ENCODE results near the gene TMEM181.

DNA sequence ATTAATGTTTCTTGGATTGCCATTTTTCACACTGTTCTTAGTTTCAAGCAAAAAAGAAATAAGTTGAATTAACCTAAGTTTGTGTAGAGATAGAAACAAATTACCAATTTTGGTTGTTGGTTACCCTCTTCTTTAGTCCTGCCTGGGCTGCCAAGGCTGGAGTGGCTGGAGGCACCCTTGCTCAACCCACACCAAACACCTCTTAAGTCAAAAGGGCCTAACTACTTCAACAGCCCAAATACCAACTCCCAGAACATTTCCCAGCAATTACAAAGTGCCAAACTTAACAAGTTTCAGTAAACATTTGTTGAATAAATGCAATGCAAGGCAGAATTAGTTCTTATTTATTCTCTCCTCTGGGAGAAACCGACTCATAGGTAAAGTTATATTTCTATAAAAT, 38.1 kb upstream of the TMEM181 start:
- TF ChIP-seq CTCF (conservative IDR thresholded peaks at IDR 0.05; ENCODE audit: low read depth, low read length): no peak
- no peak for TF ChIP-seq EZH2 (IDR thresholded peaks at IDR 0.05; ENCODE audit: borderline replicate concordance, low read depth, low read length, poor library complexity, severe bottlenecking)
